Measurements from ENCODE around the gene HSD17B13. TPM values are rescaled to one million over a fixed set of nuclear protein-coding genes. Genes with fewer than 3 reads are reported as not detected.

The HSD17B13 gene
- total and polyA plus RNA-seq, 8 donors, result 0.41 to 1.9 (median 0.78) TPM

- TF ChIP-seq CTCF (IDR thresholded peaks at IDR 0.05), result no peak
- no peaks in the 10 kb centered on the region for H3K4me1 ChIP-seq
- intact Hi-C loops (cut with DNase I), result no loop called here
- no peak for ATAC-seq
- DNase-seq, result no peak
- H3K27me3 ChIP-seq, result no peaks in the 10 kb centered on the region
- H3K27ac ChIP-seq, result no peak overlapping the region
- H3K36me3 ChIP-seq, result no peaks in the 10 kb centered on the region
- H3K4me3 ChIP-seq, result no peak overlapping the region
- H3K9me3 ChIP-seq, result peaks cover 0 to 6% of the 10 kb centered on the region in 2 donors
Measured at GRCh38 chr4:87260477-87260876, 62.2 kb downstream of the HSD17B13 start.

GRCh38 chr4:87258677-87259076 is 64.0 kb downstream of the HSD17B13 start:
- Histone ChIP-seq H3K4me3 (no peak overlapping the region), H3K9me3 (peaks cover 0 to 6% of the 10 kb centered on the region in 2 donors), H3K4me1 (no peaks in the 10 kb centered on the region), H3K27ac (no peak overlapping the region), H3K27me3 (no peaks in the 10 kb centered on the region), H3K36me3 (no peaks in the 10 kb centered on the region)
- intact Hi-C loops (cut with DNase I), result no loop called here
- DNase-seq (no peak), ATAC-seq (no peak)
- TF ChIP-seq CTCF (IDR thresholded peaks at IDR 0.05), result no peak

GRCh38 chr4:87257523-87257922 is 65.2 kb downstream of the HSD17B13 start:
- intact Hi-C loops (cut with DNase I), result no loop called here

GRCh38 chr4:87255755-87256154 is 66.9 kb downstream of the HSD17B13 start:
- ATAC-seq, result no peak
- DNase-seq, result no peak
- H3K4me1 ChIP-seq, result no peaks in the 10 kb centered on the region
- no peak for TF ChIP-seq CTCF (IDR thresholded peaks at IDR 0.05)
- H3K4me3 ChIP-seq, result no peak overlapping the region
- intact Hi-C loops (cut with DNase I), result no loop called here
- H3K27me3 ChIP-seq, result no peaks in the 10 kb centered on the region
- H3K9me3 ChIP-seq, result no peaks in the 10 kb centered on the region
- H3K27ac ChIP-seq, result no peak overlapping the region
- H3K36me3 ChIP-seq, result no peaks in the 10 kb centered on the region

More at GRCh38 chr4:87257523-87257922, 65.2 kb downstream of the HSD17B13 start:
- H3K4me1 ChIP-seq, result no peaks in the 10 kb centered on the region
- ATAC-seq (no peak), DNase-seq (no peak)
- H3K36me3 ChIP-seq, result no peaks in the 10 kb centered on the region
- H3K4me3 ChIP-seq, result no peak overlapping the region
- no peak for TF ChIP-seq CTCF (IDR thresholded peaks at IDR 0.05)
- H3K27me3 ChIP-seq, result no peaks in the 10 kb centered on the region
- no peaks in the 10 kb centered on the region for H3K9me3 ChIP-seq
- H3K27ac ChIP-seq, result no peak overlapping the region

Small RNA genes lying within 50 kb of the gene (microRNA-seq; reads per million reads assigned to microRNA genes)
- 0 to 0.14 reads per million in 2 donors for gene MIR5705

Other genes with a start within 250 kb of the HSD17B13 start
- gene KLHL8, start 102.3 kb downstream of the HSD17B13 start, total RNA-seq, result 10 to 100 TPM; 18.2 to 19.1 TPM
- gene KLHL8, start 102.3 kb downstream of the HSD17B13 start, polyA plus RNA-seq (ENCODE audit: insufficient read length in 6 of 6), result 10 to 100 TPM; 14.7 to 21.3 (median 18.9) TPM
- 10 to 100 TPM; 64.9 to 79.4 TPM for gene HSD17B11, start 68.3 kb upstream of the HSD17B13 start, total RNA-seq
- 10 to 100 TPM; 46.4 to 84.3 (median 76.8) TPM for gene HSD17B11, start 68.3 kb upstream of the HSD17B13 start, polyA plus RNA-seq (ENCODE audit: insufficient read length in 6 of 6)
- 10 to 100 TPM; 49.6 to 49.8 TPM for gene NUDT9, start 99.7 kb upstream of the HSD17B13 start, total RNA-seq
- gene NUDT9, start 99.7 kb upstream of the HSD17B13 start, polyA plus RNA-seq (ENCODE audit: insufficient read length in 6 of 6), result 10 to 100 TPM; 42.5 to 53.8 (median 47.3) TPM
- 100 to 1,000 TPM; 241 to 296 TPM for gene SPARCL1, start 206.5 kb upstream of the HSD17B13 start, total RNA-seq
- 100 to 1,000 TPM; 382 to 475 (median 421) TPM for gene SPARCL1, start 206.5 kb upstream of the HSD17B13 start, polyA plus RNA-seq (ENCODE audit: insufficient read length in 6 of 6)

All from left lung (tissue), 10 donors.